SJCRH30 (cell line): Measurements from ENCODE around the gene LTK. TPM values are rescaled to one million over a fixed set of nuclear protein-coding genes. Genes with fewer than 3 reads are reported as not detected.

Experiments
- DNase-seq, 2 experiments: peaks; one replicate each; pipeline ENCODE4 v3.0.0-alpha.2; 2015 to 2020
- H3K27ac ChIP-seq: fragments of 250-450 bp; sonication (Bioruptor Pico); 2 replicates; pipeline ENCODE4 v1.5.1; 2020; ENCODE audit warnings: mild to moderate bottlenecking, moderate library complexity
- H3K27me3 ChIP-seq: fragments of 250-450 bp; sonication (Bioruptor Pico); 2 replicates; pipeline ENCODE4 v1.5.1; 2020; ENCODE audit warnings: mild to moderate bottlenecking, moderate library complexity
- H3K36me3 ChIP-seq: fragments of 250-450 bp; sonication (Bioruptor Pico); 2 replicates; pipeline ENCODE4 v1.5.1; 2020; ENCODE audit warnings: mild to moderate bottlenecking, moderate library complexity
- H3K4me1 ChIP-seq: fragments of 250-450 bp; sonication (Bioruptor Pico); 2 replicates; pipeline ENCODE4 v1.5.1; 2020; ENCODE audit warnings: mild to moderate bottlenecking, moderate library complexity
- H3K4me3 ChIP-seq: fragments of 250-450 bp; sonication (Bioruptor Pico); 2 replicates; pipeline ENCODE4 v1.5.1; 2020; ENCODE audit warnings: mild to moderate bottlenecking, moderate library complexity
- H3K9me3 ChIP-seq: fragments of 250-450 bp; sonication (Bioruptor Pico); replicated peaks from 2 replicates; pipeline ENCODE4 v1.5.1; 2020; ENCODE audit warnings: mild to moderate bottlenecking, moderate library complexity
- total RNA-seq: library from RNA; depleted of rRNA; stranded (reverse); fragments of >200 nt; shearing (Covaris generic); gene quantifications from 2 replicates; pipeline ENCODE4 v1.2.3, GENCODE V29; 2014

LTK gene
- total RNA-seq, 1 experiment from 2014 or later: 4.7 TPM

DNA sequence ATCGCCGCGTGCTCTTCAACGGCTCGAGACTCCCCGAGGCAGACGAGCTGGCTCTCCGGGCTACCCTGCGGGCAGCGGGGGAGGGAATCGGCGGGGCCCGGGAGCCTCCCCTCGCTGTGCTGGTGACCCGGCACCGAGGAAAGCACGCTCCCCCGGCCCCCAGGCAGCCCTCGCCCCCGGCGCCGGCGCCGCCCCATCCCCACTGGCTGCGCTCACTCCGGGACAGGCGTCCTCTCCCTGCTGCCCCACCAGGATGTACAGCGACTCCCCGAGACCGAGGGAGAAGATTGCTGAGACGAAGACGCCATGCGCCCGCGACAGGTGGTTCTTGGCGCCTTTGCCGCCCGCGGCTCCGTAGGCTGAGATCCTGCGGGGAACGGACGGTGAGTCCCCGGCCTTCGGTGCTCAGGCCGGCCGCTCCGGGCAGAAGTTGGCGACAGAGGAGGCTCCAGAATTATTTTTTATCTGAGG lies 1.7 kb downstream of the LTK start:
- H3K9me3 ChIP-seq: no peaks in the 10 kb centered on the region
- DNase-seq: no peak
- H3K27me3 ChIP-seq: no peaks in the 10 kb centered on the region
- H3K4me1 ChIP-seq: no peaks in the 10 kb centered on the region
- H3K4me3 ChIP-seq: no peak overlapping the region
- no peaks in the 10 kb centered on the region for H3K36me3 ChIP-seq
- no peak overlapping the region for H3K27ac ChIP-seq

DNA sequence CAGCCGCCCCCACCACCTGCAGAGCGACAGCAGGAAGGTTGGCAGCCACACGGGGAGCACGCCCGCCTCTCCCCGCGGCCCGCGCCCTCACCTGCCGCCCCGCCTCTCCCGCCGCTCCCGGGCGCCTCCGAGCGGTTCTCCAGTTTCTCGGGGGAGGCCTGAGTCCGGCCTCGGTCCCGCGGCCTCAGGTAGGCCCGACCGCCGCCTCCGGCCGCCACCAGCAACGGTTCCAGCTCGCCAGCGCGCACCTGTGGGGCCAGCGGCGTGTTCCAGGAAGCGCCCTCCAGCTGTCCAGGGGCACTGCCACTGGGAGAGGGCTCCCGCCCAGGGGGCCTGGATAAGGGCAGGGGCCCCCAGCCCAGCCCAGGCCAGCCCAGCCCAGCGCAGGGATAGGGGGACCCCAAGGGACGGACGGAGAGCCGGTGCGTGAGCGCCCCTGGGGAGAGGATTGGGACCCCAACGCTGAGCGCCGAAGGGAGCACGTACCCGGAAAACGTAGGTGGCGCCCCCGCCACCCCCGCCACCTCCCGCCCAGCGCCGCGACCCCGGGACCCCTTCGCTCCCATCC lies 2.2 kb downstream of the LTK start:
- Histone ChIP-seq H3K4me3 (no peak overlapping the region), H3K36me3 (no peaks in the 10 kb centered on the region), H3K4me1 (no peaks in the 10 kb centered on the region), H3K27ac (no peak overlapping the region), H3K9me3 (no peaks in the 10 kb centered on the region), H3K27me3 (no peaks in the 10 kb centered on the region)
- no peak for DNase-seq

DNA sequence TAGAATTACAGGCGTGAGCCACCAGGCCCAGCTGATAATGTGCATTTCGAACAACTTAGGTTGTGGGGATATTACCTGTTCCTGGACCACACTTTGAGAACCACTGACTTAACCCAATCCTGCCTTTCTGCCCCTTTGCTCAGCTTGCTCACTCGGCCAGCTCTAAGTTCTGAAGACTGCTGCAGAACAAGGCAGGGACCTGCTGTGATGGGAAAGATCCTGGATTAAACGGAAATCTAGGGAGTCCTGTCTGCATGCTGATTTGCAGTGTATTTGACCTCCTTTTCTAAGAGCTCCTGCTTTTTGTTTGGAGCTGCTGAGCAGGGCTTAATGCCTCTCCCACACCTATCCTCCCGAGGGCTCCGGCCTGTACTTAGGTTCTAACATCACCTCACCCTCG lies 2.9 kb downstream of the LTK start:
- no peak for DNase-seq
- no peaks in the 10 kb centered on the region for H3K4me1 ChIP-seq
- H3K9me3 ChIP-seq: no peaks in the 10 kb centered on the region
- H3K4me3 ChIP-seq: no peak overlapping the region
- H3K27me3 ChIP-seq: no peaks in the 10 kb centered on the region
- H3K36me3 ChIP-seq: no peaks in the 10 kb centered on the region
- no peak overlapping the region for H3K27ac ChIP-seq

- Histone ChIP-seq H3K27ac (no peak overlapping the region), H3K36me3 (no peaks in the 10 kb centered on the region), H3K27me3 (no peaks in the 10 kb centered on the region)
These were observed 5.8 kb downstream of the LTK start for GRCh38 chr15:41507820-41508290.

GRCh38 chr15:41506796-41507341 lies 6.8 kb downstream of the LTK start:
- Histone ChIP-seq H3K27me3 (no peaks in the 10 kb centered on the region), H3K4me3 (no peak overlapping the region), H3K4me1 (no peaks in the 10 kb centered on the region), H3K27ac (no peak overlapping the region), H3K36me3 (peaks cover 4% of the 10 kb centered on the region), H3K9me3 (no peaks in the 10 kb centered on the region)
- no peak for DNase-seq

More at GRCh38 chr15:41507820-41508290, 5.8 kb downstream of the LTK start:
- Histone ChIP-seq H3K4me3 (no peak overlapping the region), H3K9me3 (no peaks in the 10 kb centered on the region), H3K4me1 (no peaks in the 10 kb centered on the region)
- no peak for DNase-seq

DNA sequence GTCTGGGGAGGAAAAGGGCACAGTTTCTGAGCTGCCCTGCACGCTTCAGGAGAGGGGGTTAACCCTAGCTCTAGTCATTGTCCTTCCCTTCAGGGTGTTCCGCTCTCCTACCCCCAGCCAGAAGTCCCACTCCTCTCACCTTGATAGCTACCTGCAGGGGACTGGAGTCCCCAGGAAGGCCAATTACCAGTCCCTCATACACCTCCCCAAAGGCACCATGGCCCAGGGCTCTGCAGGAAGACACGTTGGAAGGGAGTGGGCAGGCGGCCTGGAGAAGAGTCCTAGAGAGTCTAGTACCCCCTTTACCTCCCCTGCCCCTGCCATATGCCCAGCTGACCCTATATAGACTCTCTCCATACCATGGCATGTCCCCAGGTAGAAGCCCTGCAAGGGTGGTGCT lies 7.9 kb downstream of the LTK start:
- no peaks in the 10 kb centered on the region for H3K27me3 ChIP-seq

GRCh38 chr15:41504751-41505492 lies 8.7 kb downstream of the LTK start:
- Histone ChIP-seq H3K36me3 (peaks cover 4% of the 10 kb centered on the region), H3K4me1 (no peaks in the 10 kb centered on the region), H3K27ac (no peak overlapping the region), H3K27me3 (no peaks in the 10 kb centered on the region), H3K9me3 (no peaks in the 10 kb centered on the region), H3K4me3 (no peak overlapping the region)
- no peak for DNase-seq

More for the DNA sequence above, 7.9 kb downstream of the LTK start:
- H3K27ac ChIP-seq: no peak overlapping the region
- H3K9me3 ChIP-seq: no peaks in the 10 kb centered on the region
- no peaks in the 10 kb centered on the region for H3K4me1 ChIP-seq
- peaks cover 4% of the 10 kb centered on the region for H3K36me3 ChIP-seq
- no peak for DNase-seq
- no peak overlapping the region for H3K4me3 ChIP-seq

DNA sequence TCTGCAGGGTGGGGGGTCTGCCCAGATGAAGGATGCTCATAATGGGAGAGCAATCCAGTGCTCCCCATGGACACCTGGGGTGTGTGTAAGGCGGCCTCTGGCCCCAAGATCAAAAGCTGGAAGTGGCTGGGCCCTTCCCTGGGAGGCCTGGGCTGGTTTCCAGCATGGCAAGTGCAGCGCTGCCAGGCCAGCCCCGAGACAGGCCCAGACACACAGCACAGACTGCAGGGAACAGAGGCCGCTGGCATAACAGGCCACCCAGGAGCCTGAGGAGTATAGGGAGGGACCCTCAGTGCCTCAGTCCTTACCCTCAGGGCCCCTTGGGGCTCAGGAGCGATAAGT lies 10.0 kb downstream of the LTK start:
- Histone ChIP-seq H3K27ac (no peak overlapping the region), H3K4me3 (no peak overlapping the region), H3K9me3 (no peaks in the 10 kb centered on the region), H3K27me3 (no peaks in the 10 kb centered on the region), H3K4me1 (no peaks in the 10 kb centered on the region), H3K36me3 (peaks cover 4% of the 10 kb centered on the region)
- no peak for DNase-seq

- Histone ChIP-seq H3K4me3 (no peak overlapping the region), H3K27ac (no peak overlapping the region), H3K9me3 (no peaks in the 10 kb centered on the region), H3K4me1 (no peaks in the 10 kb centered on the region), H3K27me3 (no peaks in the 10 kb centered on the region), H3K36me3 (peaks cover 4% of the 10 kb centered on the region)
- DNase-seq: no peak
These were observed 10.6 kb downstream of the LTK start for GRCh38 chr15:41502795-41503668.

DNA sequence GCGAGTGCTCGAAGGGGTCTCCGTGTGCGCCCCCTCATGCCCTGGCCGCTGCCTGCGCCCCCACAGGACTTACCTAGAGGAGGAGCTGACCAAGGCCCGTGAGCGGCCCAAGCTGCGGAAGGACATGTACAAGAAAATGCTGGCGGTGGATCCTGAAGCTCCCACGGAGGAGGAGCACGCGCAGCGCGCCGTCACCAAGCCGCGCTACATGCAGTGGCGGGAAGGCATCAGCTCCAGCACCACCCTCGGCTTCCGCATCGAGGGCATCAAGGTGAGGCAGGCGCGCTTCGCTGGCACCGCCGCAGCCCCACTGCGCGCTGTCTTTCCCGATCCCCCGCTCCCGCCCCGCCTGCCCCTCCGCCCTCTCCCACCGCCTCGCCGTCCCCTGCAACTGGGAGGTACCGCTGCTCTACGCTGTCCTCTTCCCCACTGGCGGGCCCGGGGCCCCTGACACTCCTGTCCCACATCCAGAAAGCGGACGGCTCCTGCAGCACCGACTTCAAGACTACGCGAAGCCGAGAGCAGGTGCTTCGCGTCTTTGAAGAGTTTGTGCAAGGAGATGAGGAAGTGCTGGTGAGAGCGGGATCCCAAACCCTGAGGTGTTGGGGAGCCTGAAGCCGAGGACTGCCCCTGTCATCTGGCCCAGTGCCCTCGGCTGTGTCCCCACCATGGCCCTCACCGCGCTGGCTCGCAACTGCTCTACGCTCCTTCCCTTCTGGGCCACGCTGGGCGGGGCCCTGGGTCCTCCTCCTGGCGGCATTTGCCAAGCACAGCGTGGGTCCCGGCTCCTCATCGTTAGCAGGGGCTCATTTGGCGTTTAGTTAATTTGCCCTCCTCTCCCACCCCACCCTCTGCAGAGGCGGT lies 11.5 kb downstream of the LTK start:
- Histone ChIP-seq H3K4me1 (no peaks in the 10 kb centered on the region), H3K36me3 (peaks cover 4% of the 10 kb centered on the region), H3K9me3 (no peaks in the 10 kb centered on the region), H3K27me3 (no peaks in the 10 kb centered on the region), H3K27ac (no peak overlapping the region), H3K4me3 (no peak overlapping the region)
- DNase-seq: no peak

GRCh38 chr15:41501191-41501917 lies 12.3 kb downstream of the LTK start:
- Histone ChIP-seq H3K36me3 (peaks cover 4% of the 10 kb centered on the region), H3K9me3 (no peaks in the 10 kb centered on the region), H3K27me3 (no peaks in the 10 kb centered on the region), H3K4me1 (no peaks in the 10 kb centered on the region), H3K4me3 (no peak overlapping the region), H3K27ac (no peak overlapping the region)
- no peak for DNase-seq

GRCh38 chr15:41499109-41499851 lies 14.3 kb downstream of the LTK start:
- H3K4me1 ChIP-seq: no peaks in the 10 kb centered on the region
- DNase-seq: no peak
- H3K27me3 ChIP-seq: no peaks in the 10 kb centered on the region

GRCh38 chr15:41498657-41499056 lies 15.0 kb downstream of the LTK start:
- H3K27me3 ChIP-seq: no peaks in the 10 kb centered on the region
- DNase-seq: no peak

More at GRCh38 chr15:41499109-41499851, 14.3 kb downstream of the LTK start:
- Histone ChIP-seq H3K27ac (no peak overlapping the region), H3K4me3 (no peak overlapping the region), H3K9me3 (no peaks in the 10 kb centered on the region), H3K36me3 (peaks cover 4% of the 10 kb centered on the region)

More at GRCh38 chr15:41498657-41499056, 15.0 kb downstream of the LTK start:
- Histone ChIP-seq H3K9me3 (no peaks in the 10 kb centered on the region), H3K27ac (no peak overlapping the region), H3K4me3 (no peak overlapping the region), H3K36me3 (peaks cover 4% of the 10 kb centered on the region), H3K4me1 (no peaks in the 10 kb centered on the region)
